ENCODE measurements around the gene ATP5F1B. TPM values are rescaled to one million over a fixed set of nuclear protein-coding genes. Genes with fewer than 3 reads are reported as not detected.
A peak's percentile ranks its signal among the peaks of the same experiment; 100 is the strongest.
"Not testable (repeated sequence)": the region's sequence is repeated elsewhere in the genome, so short reads cannot be mapped to it uniquely, and the experiment has no call there.

Gene ATP5F1B
- total and polyA plus RNA-seq, 2 of the 8 experiments (the other 6 are each of a cell fraction or from before 2014, with no cell fraction given): 900 to 1,522 TPM

GRCh38 chr12:56653781-56654180, 8.0 kb upstream of the ATP5F1B start:
- not testable (repeated sequence) for H4K20me1 ChIP-seq (replicated peaks in 1 of 2; ENCODE audit: control insufficient read depth in 1 of 2, insufficient read depth in 2 of 2, low read length in 2 of 2); H3K14ac ChIP-seq (ENCODE audit: insufficient read length); H4K91ac ChIP-seq (replicated peaks; ENCODE audit: insufficient read length, low read length); H4K5ac ChIP-seq (ENCODE audit: insufficient read length, low read depth, low read length); H3K4me3 ChIP-seq (ENCODE audit: extremely low read depth in 1 of 4, insufficient read depth in 2 of 4, low read depth in 3 of 4, low read length in 4 of 4); H3K23me2 ChIP-seq (ENCODE audit: low read depth, low read length); H2BK12ac ChIP-seq (ENCODE audit: low read depth, low read length); H3K36me3 ChIP-seq (ENCODE audit: control insufficient read depth in 2 of 4, insufficient read depth in 4 of 4, low read length in 3 of 4); H3K4me2 ChIP-seq (ENCODE audit: insufficient read depth in 1 of 2, low read depth in 2 of 2, low read length in 2 of 2); H3K27me3 ChIP-seq (replicated peaks in 1 of 4; ENCODE audit: control insufficient read depth in 3 of 4, extremely low read depth in 1 of 4, insufficient read depth in 3 of 4, low read length in 3 of 4); H3K23ac ChIP-seq (ENCODE audit: insufficient read length); H3K56ac ChIP-seq (replicated peaks; ENCODE audit: insufficient read length, low read depth, low read length); H3K9ac ChIP-seq (replicated peaks in 1 of 4; ENCODE audit: extremely low read depth in 1 of 4, low read depth in 3 of 4, low read length in 3 of 4); H2AK5ac ChIP-seq (ENCODE audit: low read depth, low read length); H2BK120ac ChIP-seq (replicated peaks; ENCODE audit: low read depth, low read length); H2BK20ac ChIP-seq (ENCODE audit: low read length); H2BK5ac ChIP-seq (ENCODE audit: low read depth, low read length); H3K27ac ChIP-seq (ENCODE audit: low read depth, low read length); FAIRE-seq; DNase-seq (ENCODE audit: low read depth in 1 of 2, low spot score in 2 of 2); H3K4ac ChIP-seq (replicated peaks; ENCODE audit: insufficient read length, low read depth, low read length); H3K79me2 ChIP-seq (ENCODE audit: control insufficient read depth in 1 of 2, insufficient read depth in 2 of 2, low read length in 2 of 2); H3K18ac ChIP-seq (ENCODE audit: extremely low read depth, low read length); H2AFZ ChIP-seq (ENCODE audit: low read length); H3K4me1 ChIP-seq (replicated peaks in 1 of 4; ENCODE audit: control insufficient read depth in 3 of 4, insufficient read depth in 4 of 4, low read length in 3 of 4); H2BK15ac ChIP-seq (ENCODE audit: low read length); H4K8ac ChIP-seq (ENCODE audit: extremely low read depth, insufficient read depth, low read length); H3K79me1 ChIP-seq (ENCODE audit: low read depth, low read length)
- CTCF ChIA-PET (ENCODE audit: partially characterized antibody): interaction anchor here (0.6 kb wide), 1 partner anchor 386 kb away, joined by 3 read pairs; no protein-coding TSS in a partner anchor
- POLR2A ChIA-PET (ENCODE audit: partially characterized antibody): interaction anchor here (13.1 kb wide), 1 partner anchor 11 kb away, joined by 130 read pairs; the partner anchor contains the start of gene ATP5F1B
- TF ChIP-seq EP300 (IDR thresholded peaks at IDR 0.05; ENCODE audit: borderline replicate concordance in 1 of 2, low read depth in 2 of 2, low read length in 2 of 2): peak in 1 of 2 experiments; percentile 90; a peak in 1 of 3 replicates
- peaks cover 19 to 21% of the 10 kb centered on the region in 2 experiments; a peak in 3 of 4 replicates for H3K9me3 ChIP-seq (ENCODE audit: insufficient read depth in 2 of 2, low read depth in 1 of 2, low read length in 1 of 2)
- WGBS, 2 experiments (ENCODE audit: extremely low coverage in 1 of 2, insufficient coverage in 1 of 2, insufficient read length in 1 of 2, insufficient replicate concordance in 2 of 2, low coverage in 1 of 2, low lambda C conversion rate in 2 of 2, missing lambda C conversion rate in 1 of 2): 81% methylated on average over 5 of the region's 5 CpGs; no CpG with 5 or more reads in 1 of the 2 experiments
